ENCODE data around the gene WNT10A. TPM values are rescaled to one million over a fixed set of nuclear protein-coding genes. Genes with fewer than 3 reads are reported as not detected.
A peak's percentile ranks its signal among the peaks of the same experiment; 100 is the strongest.

WNT10A gene
- total RNA-seq, 1 donor, result not detected

- H2AFZ ChIP-seq (ENCODE audit: low read length), result no peak overlapping the region
- H4K20me1 ChIP-seq (ENCODE audit: insufficient read depth, low read length), result no peaks in the 10 kb centered on the region
- no peaks in the 10 kb centered on the region for H3K36me3 ChIP-seq (ENCODE audit: insufficient read depth, low read length)
- no peaks in the 10 kb centered on the region for H3K4me1 ChIP-seq (ENCODE audit: insufficient read depth, low read length)
- peak; percentile 50 for DNase-seq (ENCODE audit: insufficient read length, low spot score, missing footprints)
- H3K79me2 ChIP-seq (ENCODE audit: insufficient read depth, low read length), result no peaks in the 10 kb centered on the region
- TF ChIP-seq CTCF (IDR thresholded peaks at IDR 0.05; ENCODE audit: extremely low read depth, low read depth, low read length), result no peak
- no peaks in the 10 kb centered on the region for H3K9me3 ChIP-seq (ENCODE audit: low read depth, low read length)
- H3K27ac ChIP-seq (ENCODE audit: low read depth, low read length), result no peak overlapping the region
- no peak overlapping the region for H3K4me3 ChIP-seq (ENCODE audit: insufficient read depth, low read length)
- no peak overlapping the region for H3K4me2 ChIP-seq (ENCODE audit: insufficient read depth, low read length)
- peaks cover 41% of the 10 kb centered on the region for H3K27me3 ChIP-seq (ENCODE audit: insufficient read depth, low read length)
These were observed 6.4 kb downstream of the WNT10A start for GRCh38 chr2:218887079-218887478.

GRCh38 chr2:218888341-218888740 lies 7.7 kb downstream of the WNT10A start:
- Histone ChIP-seq H3K27ac (ENCODE audit: low read depth, low read length) (no peak overlapping the region), H4K20me1 (ENCODE audit: insufficient read depth, low read length) (no peaks in the 10 kb centered on the region), H3K9me3 (ENCODE audit: low read depth, low read length) (no peaks in the 10 kb centered on the region), H3K4me1 (ENCODE audit: insufficient read depth, low read length) (peaks cover 5% of the 10 kb centered on the region), H3K27me3 (ENCODE audit: insufficient read depth, low read length) (peaks cover 35% of the 10 kb centered on the region), H3K36me3 (ENCODE audit: insufficient read depth, low read length) (no peaks in the 10 kb centered on the region), H2AFZ (ENCODE audit: low read length) (no peak overlapping the region), H3K79me2 (ENCODE audit: insufficient read depth, low read length) (no peaks in the 10 kb centered on the region), H3K4me2 (ENCODE audit: insufficient read depth, low read length) (no peak overlapping the region), H3K4me3 (ENCODE audit: insufficient read depth, low read length) (no peak overlapping the region)
- TF ChIP-seq CTCF (IDR thresholded peaks at IDR 0.05; ENCODE audit: extremely low read depth, low read depth, low read length), result no peak
- DNase-seq (ENCODE audit: insufficient read length, low spot score, missing footprints), result peak; percentile 76

DNA sequence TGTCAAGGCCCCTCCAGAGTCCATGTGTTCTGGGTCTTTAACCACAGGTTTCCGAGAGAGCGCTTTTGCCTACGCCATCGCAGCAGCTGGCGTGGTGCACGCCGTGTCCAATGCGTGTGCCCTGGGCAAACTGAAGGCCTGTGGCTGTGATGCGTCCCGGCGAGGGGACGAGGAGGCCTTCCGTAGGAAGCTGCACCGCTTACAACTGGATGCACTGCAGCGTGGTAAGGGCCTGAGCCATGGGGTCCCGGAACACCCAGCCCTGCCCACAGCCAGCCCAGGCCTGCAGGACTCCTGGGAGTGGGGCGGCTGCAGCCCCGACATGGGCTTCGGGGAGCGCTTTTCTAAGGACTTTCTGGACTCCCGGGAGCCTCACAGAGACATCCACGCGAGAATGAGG lies 9.3 kb downstream of the WNT10A start:
- Histone ChIP-seq H3K79me2 (ENCODE audit: insufficient read depth, low read length) (no peaks in the 10 kb centered on the region), H4K20me1 (ENCODE audit: insufficient read depth, low read length) (no peaks in the 10 kb centered on the region), H3K4me1 (ENCODE audit: insufficient read depth, low read length) (peaks cover 6% of the 10 kb centered on the region), H3K27ac (ENCODE audit: low read depth, low read length) (no peak overlapping the region), H3K9me3 (ENCODE audit: low read depth, low read length) (no peaks in the 10 kb centered on the region), H3K27me3 (ENCODE audit: insufficient read depth, low read length) (peaks cover 38% of the 10 kb centered on the region), H3K4me3 (ENCODE audit: insufficient read depth, low read length) (no peak overlapping the region), H3K4me2 (ENCODE audit: insufficient read depth, low read length) (no peak overlapping the region), H2AFZ (ENCODE audit: low read length) (no peak overlapping the region), H3K36me3 (ENCODE audit: insufficient read depth, low read length) (no peaks in the 10 kb centered on the region)
- TF ChIP-seq CTCF (IDR thresholded peaks at IDR 0.05; ENCODE audit: extremely low read depth, low read depth, low read length), result no peak
- peak; percentile 45 for DNase-seq (ENCODE audit: insufficient read length, low spot score, missing footprints)

DNA sequence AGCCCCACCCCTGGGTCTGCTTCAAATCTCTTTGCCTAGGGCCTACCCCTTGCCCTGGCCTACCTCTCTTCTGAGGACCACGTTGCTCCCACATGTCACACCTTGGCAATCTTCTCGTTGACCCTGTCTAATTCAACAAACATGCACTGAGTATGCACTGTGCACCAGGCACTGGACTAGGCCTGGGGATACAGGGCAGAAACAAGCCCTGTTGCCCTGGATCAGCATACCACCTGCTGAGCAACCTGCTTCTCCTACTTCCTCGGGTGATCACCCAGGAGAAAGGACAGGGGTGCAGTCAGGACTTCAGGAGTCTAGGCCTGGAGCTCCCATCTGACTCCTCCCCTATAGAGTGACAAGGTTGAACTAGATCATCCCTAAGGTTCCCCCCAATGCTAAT lies 9.7 kb downstream of the WNT10A start:
- H3K9me3 ChIP-seq (ENCODE audit: low read depth, low read length), result no peaks in the 10 kb centered on the region
- peaks cover 6% of the 10 kb centered on the region for H3K4me1 ChIP-seq (ENCODE audit: insufficient read depth, low read length)
- no peaks in the 10 kb centered on the region for H3K36me3 ChIP-seq (ENCODE audit: insufficient read depth, low read length)
- no peak for TF ChIP-seq CTCF (IDR thresholded peaks at IDR 0.05; ENCODE audit: extremely low read depth, low read depth, low read length)
- no peaks in the 10 kb centered on the region for H4K20me1 ChIP-seq (ENCODE audit: insufficient read depth, low read length)
- H3K4me3 ChIP-seq (ENCODE audit: insufficient read depth, low read length), result no peak overlapping the region
- H2AFZ ChIP-seq (ENCODE audit: low read length), result no peak overlapping the region
- H3K79me2 ChIP-seq (ENCODE audit: insufficient read depth, low read length), result no peaks in the 10 kb centered on the region
- H3K4me2 ChIP-seq (ENCODE audit: insufficient read depth, low read length), result no peak overlapping the region
- H3K27me3 ChIP-seq (ENCODE audit: insufficient read depth, low read length), result peaks cover 38% of the 10 kb centered on the region
- no peak overlapping the region for H3K27ac ChIP-seq (ENCODE audit: low read depth, low read length)
- peak; percentile 77 for DNase-seq (ENCODE audit: insufficient read length, low spot score, missing footprints)

All from osteoblast (primary cell).